SK-N-MC (cell line): Measurements from ENCODE around the gene CERS2.

Experiments
- EZH2 ChIP-seq: fragments of 200-600 bp; sonication (generic); IDR thresholded peaks from one replicate; pipeline ENCODE4 v1.6.1; 2017; ENCODE audit warnings: antibody characterized with exemption
- FOXP2 ChIP-seq: optimal IDR thresholded peaks from 2 replicates; pipeline ENCODE3; 2011; ENCODE audit warnings: mild to moderate bottlenecking, moderate library complexity; ENCODE audit not compliant: insufficient read depth; ENCODE audit errors: extremely low read length, control extremely low read depth
- POLR2AphosphoS5 ChIP-seq: IDR thresholded peaks from 2 replicates; pipeline ENCODE4 v1.6.1; 2012; ENCODE audit warnings: mild to moderate bottlenecking, low read depth, low read length, borderline replicate concordance

- TF ChIP-seq EZH2 (no peak), POLR2AphosphoS5 (no peak), FOXP2 (no peak)
Measured at GRCh38 chr1:150928286-150928685, 46.3 kb downstream of the CERS2 start.
